ENCODE data around the gene ZNF682.
A peak's percentile ranks its signal among the peaks of the same experiment; 100 is the strongest.
"Not testable (repeated sequence)": the region's sequence is repeated elsewhere in the genome, so short reads cannot be mapped to it uniquely, and the experiment has no call there.

The ZNF682 gene

DNA sequence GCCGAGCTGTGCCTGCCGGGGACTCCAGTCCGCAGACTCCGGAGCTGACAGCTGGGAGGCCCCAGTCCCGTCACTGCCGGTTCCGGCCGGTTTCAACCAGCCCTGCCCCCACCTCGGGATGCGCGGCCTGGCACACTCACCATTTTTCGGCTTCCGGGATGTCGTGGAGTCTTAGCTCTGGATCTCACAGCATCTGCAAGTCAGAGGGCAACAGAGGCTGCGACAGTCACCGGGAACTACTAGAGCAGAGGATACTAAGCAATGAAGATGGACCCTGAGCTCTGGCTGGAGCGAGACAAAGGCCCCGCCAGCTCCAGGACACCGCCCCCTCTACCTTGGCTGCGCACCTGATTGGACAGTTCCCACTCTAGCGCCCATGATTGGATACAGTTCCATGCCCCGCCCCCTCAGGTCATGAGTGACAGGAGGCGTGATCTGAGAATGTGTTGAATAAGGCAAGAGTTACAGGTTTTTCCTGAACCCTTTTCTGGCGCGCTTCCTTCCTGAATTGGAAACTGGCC lies at the start of gene ZNF682:
TSS of gene ZNF682 (minus strand) at position 303 of the 521 bp plus-strand sequence. CDS start at position 143, 160 bp downstream.
- peak; percentile 78 to 92 for DNase-seq (ENCODE audit: low read depth in 2 of 2)

DNA sequence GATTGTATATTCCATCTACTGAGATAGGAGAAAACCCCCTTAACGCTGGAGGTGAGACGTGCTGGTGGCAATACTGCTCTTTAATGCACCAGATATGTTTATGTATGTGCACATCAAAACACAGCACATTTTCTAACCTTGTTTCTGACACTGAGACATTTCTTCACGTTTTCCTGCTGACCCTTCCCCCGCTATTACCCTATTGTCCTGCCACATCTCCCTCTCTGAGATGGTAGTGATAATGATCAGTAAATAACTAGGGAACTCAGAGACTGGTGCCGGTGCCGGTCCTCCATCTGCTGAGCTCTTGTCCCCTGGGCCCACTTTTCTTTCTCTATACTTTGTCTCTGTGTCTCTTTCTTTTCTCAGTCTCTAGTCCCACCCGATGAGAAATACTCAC lies 43.6 kb upstream of the ZNF682 start:
- not testable (repeated sequence) for DNase-seq (ENCODE audit: low read depth in 2 of 2)

DNA sequence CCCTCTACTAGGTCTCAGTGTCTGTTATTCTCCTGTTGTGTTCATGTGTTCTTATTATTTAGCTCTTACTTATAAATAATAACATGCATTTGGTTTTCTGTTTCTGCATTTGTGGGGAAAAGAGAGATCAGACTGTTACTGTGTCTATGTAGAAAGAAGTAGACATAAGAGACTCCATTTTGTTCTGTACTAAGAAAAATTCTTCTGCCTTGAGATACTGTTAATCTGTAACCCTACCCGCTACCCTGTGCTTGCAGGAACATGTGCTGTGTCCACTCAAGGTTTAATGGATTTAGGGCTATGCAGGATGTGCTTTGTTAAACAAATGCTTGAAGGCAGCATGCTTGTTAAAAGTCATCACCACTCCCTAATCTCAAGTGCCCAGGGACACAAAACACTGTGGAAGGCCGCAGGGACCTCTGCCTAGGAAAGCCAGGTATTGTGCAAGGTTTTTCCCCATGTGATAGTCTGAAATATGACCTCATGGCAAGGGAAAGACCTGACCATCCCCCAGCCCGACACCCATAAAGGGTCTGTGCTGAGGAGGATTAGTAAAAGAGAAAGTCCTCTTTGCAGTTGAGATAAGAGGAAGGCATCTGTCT lies 43.0 kb upstream of the ZNF682 start:
- DNase-seq (ENCODE audit: low read depth in 2 of 2), result not testable (repeated sequence)

DNA sequence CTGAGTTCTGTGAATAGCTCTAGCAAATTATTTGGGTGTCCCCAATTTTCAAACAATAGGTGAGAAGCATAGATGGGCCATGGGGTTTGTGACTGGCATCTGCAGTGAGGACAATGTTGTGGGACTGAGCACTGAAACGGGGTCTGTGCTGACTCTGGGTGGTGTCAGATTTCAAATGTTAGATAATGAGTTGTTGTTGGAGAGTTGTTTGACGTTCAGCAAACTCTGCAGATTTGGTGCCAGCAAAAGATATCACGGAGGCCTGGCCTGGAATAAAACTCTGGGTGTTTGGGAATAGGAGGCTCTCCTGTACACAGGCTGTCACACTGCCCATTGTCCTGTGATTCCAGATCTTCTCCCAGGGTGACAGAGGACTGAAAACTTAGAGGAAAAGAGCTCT lies 41.4 kb upstream of the ZNF682 start:
- no peak for DNase-seq (ENCODE audit: low read depth in 2 of 2)

DNA sequence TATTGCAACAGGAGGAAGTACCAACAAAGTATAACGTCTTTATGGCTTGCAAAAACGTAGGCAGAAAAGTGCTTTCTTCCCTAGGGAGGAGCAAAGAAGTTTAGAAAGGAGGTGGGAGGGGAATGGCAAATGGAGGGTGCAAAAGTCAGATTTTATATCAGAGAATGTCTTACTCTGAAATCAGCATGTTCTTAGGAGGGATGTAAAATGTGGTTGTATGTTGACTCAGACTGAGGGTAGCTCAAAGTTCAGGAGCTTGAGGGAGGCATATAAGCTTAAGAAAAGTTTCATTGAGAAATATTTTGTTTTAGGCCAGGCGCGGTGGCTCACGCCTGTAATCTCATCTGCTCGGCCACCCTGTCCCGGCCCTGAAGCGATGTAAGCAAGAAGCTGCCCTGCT lies 40.2 kb upstream of the ZNF682 start:
- no peak for DNase-seq (ENCODE audit: low read depth in 2 of 2)

DNA sequence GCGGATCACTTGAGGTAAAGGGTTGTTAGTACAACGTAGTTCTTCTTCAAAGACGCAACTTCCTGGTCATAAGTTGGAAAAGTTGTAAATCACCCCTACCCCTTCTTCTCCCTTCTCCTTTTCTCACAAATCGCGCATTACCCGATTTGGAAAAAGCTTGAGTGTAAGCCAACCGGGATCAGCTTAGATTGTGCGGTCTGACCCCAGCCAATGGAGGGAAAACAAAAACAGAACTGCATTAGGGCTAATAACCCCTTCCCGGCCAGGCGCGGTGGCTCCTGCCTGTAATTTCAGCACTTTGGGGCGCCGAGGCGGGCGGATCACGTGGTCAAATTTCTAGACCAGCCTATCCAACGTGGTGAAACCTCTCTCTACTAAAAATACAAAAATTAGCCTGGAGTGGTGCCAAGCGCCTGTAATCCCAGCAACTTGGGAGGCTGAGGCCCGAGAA lies 39.3 kb upstream of the ZNF682 start:
- no peak for DNase-seq (ENCODE audit: low read depth in 2 of 2)

DNA sequence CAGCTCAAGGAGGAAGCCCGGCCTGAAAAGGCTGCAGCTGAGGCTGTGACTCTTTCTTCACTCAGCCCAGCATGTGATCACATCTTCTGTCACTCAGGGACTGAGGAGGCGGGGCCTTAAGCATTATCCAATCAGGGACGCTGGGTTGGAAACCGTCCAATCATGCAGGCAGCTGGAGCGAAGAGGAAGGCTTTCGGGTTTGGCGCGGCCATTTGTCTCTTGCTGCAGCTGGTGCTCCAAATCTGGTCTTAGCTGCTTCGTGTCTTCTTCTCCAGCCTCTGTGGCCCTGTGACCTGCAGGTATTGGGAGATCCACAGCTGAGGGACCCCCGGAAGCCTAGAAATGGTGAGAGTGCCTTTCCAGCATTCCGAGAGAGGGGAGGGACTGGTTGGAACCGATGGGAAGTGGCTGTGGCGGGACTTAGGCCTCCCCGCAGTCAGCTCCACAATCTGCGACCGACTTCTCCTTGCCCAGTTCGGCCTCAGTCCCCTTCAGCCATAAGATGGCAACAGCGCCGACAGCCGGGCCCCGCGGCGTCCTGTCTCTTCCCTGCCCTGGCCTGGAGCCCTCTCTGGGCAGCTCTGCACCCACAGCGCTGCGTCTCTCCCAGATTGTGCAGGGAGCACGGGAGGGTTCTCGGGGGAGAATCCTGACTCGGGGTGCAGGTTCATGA lies 38.6 kb upstream of the ZNF682 start, which contains the start of gene ZNF90:
TSS of gene ZNF90 (plus strand) at position 210 of the 673 bp plus-strand sequence. CDS start at position 343, 133 bp downstream.
- DNase-seq (ENCODE audit: low read depth in 2 of 2), result peak; percentile 53 to 76

DNA sequence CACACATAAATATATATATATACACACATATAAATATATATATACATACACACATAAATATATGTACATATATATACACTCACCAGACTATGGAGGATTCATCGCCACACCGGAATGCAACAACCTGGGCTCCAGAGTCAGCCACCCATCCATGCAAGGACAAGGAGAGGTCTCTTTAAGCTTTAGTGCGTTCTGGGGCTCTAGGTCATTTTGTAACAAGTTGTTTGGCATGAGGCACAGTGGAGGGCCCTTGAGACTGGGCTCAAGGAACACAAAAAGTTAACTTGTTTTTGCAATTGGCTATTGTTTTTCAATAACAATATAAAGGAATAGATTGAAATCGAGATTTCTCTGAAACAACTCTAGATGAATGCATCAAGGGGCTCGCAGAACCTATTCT lies 33.6 kb upstream of the ZNF682 start:
- no peak for DNase-seq (ENCODE audit: low read depth in 2 of 2)

DNA sequence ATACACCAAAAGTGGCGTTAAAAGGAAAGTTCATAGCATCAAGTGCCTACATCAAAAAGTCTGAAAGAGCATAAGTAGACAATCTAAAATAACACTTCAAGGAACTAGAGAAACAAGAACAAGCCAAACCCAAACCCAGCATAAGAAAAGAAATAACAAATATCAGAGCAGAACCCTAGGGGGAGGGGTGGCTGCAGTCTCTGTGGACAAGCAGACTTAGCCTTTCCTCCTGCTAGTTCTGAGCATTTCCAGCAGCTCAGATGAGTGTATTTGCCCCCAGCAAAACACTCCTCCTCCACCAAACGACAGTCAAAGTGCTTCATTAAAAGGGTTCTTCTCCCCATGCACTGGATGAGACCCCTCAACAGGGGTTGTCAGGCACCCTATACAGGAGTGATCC lies 31.4 kb upstream of the ZNF682 start:
- no peak for DNase-seq (ENCODE audit: low read depth in 2 of 2)

DNA sequence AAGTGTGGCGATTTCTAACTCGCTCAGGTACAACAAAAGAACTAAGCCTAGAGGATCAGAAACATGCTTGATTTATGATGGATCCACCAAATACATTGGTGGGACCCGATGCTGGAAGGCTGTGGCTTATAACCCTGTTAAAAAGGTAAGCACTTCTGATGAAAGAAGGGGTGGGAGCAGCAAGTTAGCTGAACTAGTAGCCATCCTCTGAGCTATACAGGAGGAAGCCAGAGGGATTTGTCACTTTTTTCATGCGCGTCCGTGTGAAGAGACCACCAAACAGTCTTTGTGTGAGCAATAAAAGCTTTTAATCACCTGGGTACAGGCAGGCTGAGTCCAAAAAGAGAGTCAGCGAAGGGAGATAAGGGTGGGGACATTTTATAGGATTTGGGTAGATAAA lies 29.3 kb upstream of the ZNF682 start:
- DNase-seq (ENCODE audit: low read depth in 2 of 2), result not testable (repeated sequence)

DNA sequence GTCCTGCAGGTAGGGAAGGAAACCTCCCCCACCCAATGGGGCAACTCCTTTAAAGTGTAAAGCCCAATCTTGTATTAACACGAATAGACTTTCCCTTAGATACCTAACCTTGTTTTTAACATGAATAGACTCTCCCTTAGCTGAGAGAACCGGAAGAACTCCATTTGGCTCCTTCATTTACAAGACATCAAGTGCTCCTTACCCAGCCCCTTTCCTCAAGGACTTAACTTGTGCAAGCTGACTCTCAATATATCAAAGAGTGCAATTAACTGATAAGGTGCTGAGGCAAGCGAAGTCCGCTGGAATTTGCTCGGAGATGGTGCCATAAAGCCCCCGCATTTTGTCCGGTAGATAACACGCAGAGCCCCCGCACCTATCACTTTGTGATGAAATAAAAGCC lies 28.6 kb upstream of the ZNF682 start:
- no peak for DNase-seq (ENCODE audit: low read depth in 2 of 2)

DNA sequence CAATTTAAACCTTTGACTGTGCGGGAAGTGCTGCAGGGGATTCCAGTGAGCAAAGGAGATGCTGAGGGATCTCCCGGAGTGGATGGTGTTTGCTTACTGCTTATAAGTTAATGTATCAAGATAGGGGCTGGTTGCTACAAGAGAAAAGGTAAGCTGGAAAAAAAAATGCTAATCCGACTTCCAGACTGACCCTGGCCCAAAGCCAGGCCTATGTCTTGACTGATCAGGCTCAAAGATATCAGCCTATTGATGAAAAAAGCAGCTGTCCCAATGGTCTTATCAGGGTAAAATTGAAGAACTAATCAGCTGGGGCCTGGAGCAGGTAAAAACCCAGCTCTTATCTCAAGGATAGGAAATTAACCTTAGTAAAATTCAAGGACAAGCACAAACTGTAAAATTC lies 27.6 kb upstream of the ZNF682 start:
- no peak for DNase-seq (ENCODE audit: low read depth in 2 of 2)

DNA sequence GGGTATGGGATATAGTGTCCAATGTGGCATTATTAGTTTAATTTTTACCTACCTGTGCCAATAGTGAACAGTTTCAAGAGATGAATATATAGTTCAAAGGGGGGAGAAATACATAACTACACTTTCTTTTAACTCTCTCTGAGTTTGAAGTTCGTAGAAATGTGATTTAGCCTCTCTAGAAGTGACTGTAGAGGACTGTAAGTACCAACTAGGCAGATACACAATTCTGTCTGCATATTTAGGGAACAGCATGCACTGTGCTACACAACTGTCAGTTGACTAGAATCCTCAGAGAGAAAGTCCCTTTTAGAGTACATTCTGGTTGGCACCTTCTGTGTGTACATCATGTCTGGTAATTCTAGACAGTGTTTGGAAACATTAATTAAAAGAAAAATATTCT lies 21.0 kb upstream of the ZNF682 start:
- DNase-seq (ENCODE audit: low read depth in 2 of 2), result no peak

DNA sequence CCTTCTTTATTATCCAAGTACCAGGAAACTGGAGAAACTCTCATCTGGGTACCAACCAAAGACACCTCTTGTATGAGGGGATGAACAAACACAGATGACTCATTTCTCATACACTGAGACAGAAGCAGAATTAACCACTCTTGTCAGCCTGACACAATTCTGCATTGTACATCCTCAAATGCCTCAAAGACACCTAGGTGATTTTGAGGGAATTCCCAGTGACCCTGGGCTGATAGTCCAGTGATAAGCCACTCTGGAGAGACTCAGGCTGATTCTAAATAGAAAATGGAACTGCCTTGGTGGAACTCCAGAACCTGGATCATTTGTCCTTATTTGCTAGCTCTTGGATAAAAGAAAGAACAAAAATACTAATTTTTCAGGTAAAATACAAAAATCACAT lies 19.4 kb upstream of the ZNF682 start:
- not testable (repeated sequence) for DNase-seq (ENCODE audit: low read depth in 2 of 2)

DNA sequence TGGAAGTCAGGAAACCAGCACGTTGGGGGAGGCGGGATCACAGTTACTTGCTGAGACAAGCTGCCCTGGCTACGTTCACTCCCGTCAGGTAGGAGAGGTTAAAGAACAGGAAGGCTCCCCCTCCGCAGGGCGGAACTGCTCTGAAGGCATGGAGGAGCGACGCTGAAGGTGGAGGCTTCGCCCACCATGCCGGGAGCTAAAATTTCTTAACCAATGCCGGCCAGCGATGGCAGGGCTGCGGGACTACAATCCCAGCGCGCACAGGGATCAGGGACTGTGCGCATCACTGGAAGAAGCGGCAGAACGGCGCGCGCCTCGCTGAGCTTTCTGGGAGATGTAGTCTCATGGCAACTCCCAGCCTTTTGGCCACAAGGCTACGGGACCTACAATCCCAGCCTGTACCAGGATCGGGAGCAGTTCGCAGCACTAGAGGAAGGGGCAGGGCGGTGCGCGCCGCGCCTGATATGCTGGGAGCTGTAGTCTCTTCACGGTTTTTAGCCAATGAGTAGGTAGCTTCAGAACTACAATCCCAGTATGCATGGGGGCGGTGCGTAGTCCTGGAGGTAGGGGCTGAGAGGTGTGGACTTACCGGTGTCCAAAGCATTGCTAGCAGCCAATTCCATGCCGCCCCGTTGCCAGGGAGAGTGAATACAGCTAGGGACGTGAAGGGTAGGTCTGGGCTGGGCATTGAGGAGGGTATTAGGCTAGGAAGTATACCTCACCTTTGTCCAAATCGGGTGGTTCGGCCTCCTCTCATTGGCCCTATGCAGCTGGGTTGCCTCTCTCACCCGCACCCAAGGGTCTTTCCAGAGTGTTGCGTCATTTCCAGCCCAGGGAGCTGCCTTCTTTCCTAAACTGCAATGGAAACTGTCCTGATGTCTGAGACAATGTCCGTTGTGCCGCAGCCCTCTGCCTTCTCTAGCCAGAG lies 12.8 kb upstream of the ZNF682 start:
- peak; percentile 18 to 30 for DNase-seq (ENCODE audit: low read depth in 2 of 2)

DNA sequence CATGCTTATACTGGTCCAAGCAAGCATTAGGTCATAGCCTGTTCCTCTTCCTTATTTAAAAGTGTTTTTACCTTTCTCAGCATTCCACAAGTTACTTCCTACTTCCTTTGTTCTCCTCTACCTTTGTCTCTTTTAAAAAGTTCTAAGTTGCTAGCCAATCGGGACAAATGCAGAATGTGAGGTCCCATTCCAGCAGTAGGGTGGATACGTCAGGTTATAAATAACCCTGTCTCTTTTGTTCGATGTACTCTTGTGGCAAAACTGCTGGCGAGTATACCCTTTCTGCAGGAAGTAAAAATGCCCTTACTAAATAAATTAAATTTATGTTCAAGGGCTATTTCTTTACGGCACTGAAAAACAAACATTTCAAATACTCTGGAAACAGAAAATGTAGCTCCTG lies 6.4 kb upstream of the ZNF682 start:
- DNase-seq (ENCODE audit: low read depth in 2 of 2), result not testable (repeated sequence)

DNA sequence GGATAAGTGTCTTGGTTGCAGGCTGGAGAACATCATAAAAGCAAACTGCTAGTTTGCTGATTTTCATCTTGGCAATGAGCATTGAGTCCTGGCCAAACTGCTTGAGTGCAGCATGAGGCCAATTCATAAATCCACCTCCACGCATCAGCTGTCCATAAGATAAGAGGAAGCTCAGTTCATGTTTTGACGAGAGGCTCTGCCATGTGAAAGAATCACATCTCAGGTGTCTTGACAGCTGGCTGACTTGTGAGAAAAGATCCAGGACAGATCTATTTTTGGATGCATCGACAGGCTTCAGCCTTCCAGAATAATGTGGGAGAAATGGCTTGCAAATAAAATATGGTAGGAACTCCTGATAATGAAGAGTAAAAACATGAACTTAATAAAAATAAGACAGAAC lies 5.4 kb upstream of the ZNF682 start:
- DNase-seq (ENCODE audit: low read depth in 2 of 2), result no peak

DNA sequence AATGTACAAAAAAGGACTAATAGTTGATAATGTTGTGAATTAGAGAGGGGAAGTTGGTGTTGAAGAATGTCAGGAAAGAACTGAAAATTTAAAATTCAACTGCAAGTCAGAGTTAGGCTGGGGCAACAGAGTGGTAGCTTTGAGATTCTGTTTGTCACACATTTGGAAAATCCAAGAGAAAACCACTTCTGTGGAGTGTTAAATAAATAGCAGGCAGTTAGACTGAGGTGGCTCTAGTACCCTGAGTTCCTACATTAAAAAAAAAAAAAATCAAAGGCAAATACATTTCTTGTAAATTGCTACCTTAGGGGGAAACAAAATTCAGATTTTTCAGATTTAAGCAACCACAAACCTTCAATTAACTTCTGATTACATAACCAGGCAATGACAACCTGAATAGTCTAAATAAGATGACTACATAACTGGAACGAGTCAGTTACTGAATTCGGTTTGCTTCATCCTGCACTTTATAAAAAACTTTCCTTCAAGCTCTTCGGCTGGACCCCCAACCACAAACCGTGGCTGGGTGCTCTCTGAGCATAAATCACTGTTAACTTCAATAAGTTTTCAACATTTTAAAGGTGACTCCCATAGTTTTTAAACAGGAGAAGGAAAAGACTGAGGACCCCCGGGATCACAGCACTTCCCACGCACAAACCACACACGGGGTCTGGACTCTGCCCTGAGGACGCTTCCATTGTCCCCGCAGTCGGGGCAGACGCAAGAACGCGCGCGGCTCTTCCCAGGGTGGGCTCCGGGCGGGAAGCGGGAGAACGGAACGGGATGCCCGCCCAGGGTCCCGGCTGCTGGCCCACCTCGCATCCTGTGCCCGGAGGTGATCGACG lies 725 bp downstream of the ZNF682 start:
- no peak for DNase-seq (ENCODE audit: low read depth in 2 of 2)

DNA sequence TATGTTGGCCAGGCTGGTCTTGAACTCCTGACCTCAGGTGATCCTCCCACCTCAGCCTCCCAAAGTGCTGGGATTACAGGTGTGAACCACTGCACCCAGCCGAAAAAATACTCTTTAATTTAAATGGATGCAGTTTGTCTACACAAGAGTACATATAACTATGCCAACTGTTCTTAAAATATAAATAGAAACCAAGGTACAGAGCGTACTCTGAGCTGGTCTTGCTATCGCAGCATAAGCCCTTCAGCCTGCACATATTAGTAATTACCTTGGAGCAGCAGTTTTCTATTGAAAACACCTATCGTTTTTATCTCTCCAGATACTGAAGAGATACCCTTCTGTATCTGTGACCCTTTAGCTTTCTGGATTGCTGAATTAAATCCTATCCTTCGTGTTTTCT lies 3.4 kb downstream of the ZNF682 start:
- no peak for DNase-seq (ENCODE audit: low read depth in 2 of 2)

DNA sequence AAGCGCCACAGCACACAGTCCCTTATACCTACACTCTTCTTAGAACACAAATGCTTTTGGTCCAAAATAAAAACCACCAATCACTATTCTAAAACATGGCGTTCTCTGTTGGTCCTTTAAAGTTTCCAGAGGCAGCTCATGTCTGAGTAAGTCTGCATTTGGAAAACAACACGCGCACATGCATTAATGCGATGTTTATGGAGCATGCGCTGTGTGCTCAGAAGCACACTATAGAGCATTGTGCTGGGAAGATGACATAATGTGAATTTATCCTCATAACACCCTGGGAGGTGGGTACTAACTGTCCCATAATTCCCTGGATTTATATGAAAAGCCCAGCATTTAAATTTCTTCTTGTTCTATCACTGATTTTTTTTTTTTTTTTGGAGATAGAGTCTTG lies 10.7 kb downstream of the ZNF682 start:
- no peak for DNase-seq (ENCODE audit: low read depth in 2 of 2)

DNA sequence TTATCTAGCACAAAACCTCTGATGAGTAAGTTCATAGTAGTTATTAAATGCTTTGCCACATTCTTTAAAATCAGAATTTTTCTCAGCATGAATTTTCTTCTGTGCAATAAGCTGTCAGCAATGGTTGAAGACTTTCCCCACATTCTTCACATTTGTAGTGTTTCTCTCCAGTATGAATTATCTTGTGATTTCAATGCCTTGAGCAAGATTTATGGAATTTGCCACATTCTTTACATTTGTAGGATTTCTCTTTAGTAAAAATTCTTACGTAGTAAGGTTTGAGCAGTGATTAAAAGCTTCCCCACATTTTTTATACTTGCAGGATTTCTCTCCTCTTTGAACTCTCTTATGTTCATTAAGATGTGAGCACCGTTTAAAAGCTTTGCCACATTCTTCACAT lies 33.6 kb downstream of the ZNF682 start:
- DNase-seq (ENCODE audit: low read depth in 2 of 2), result no peak
